Neural progenitor cell (in vitro differentiated cells): ENCODE results near the gene INSYN2A. TPM values are rescaled to one million over a fixed set of nuclear protein-coding genes. Genes with fewer than 3 reads are reported as not detected.

ENCODE experiments used
- DNase-seq: peaks from one replicate; pipeline ENCODE4 v3.0.0-alpha.2; 2016; ENCODE audit warnings: low spot score
- H2AFZ ChIP-seq: fragments of 200-600 bp; sonication (generic); replicated peaks from 2 replicates; pipeline ENCODE4 v1.6.1; 2016; ENCODE audit warnings: antibody characterized with exemption
- H3F3A ChIP-seq: fragments of 200-600 bp; sonication (generic); 2 replicates; pipeline ENCODE4 v1.6.1; 2016; ENCODE audit warnings: antibody characterized with exemption, low read depth
- H3K27ac ChIP-seq: fragments of 200-600 bp; sonication (generic); 2 replicates; pipeline ENCODE4 v1.5.1; 2016; ENCODE audit warnings: mild to moderate bottlenecking
- H3K27me3 ChIP-seq: fragments of 200-600 bp; sonication (generic); 2 replicates; pipeline ENCODE4 v1.6.1; 2016; ENCODE audit warnings: mild to moderate bottlenecking, moderate library complexity
- H3K36me3 ChIP-seq: fragments of 200-600 bp; sonication (generic); 2 replicates; pipeline ENCODE4 v1.5.1; 2016
- H3K4me1 ChIP-seq: fragments of 200-600 bp; sonication (generic); 2 replicates; pipeline ENCODE4 v1.6.1; 2016; ENCODE audit warnings: mixed run types
- H3K4me2 ChIP-seq: fragments of 200-600 bp; sonication (generic); 2 replicates; pipeline ENCODE4 v1.6.1; 2016
- H3K4me3 ChIP-seq: fragments of 200-600 bp; sonication (generic); 2 replicates; pipeline ENCODE4 v1.5.1; 2016
- H3K79me2 ChIP-seq: fragments of 200-600 bp; sonication (generic); 2 replicates; pipeline ENCODE4 v1.6.1; 2016; ENCODE audit warnings: low read depth
- H3K9ac ChIP-seq: fragments of 200-600 bp; sonication (generic); 2 replicates; pipeline ENCODE4 v1.6.1; 2016
- H3K9me3 ChIP-seq: fragments of 200-600 bp; sonication (generic); 2 replicates; pipeline ENCODE4 v1.5.1; 2016; ENCODE audit warnings: low read depth
- H4K20me1 ChIP-seq: fragments of 200-600 bp; sonication (generic); 2 replicates; pipeline ENCODE4 v1.6.1; 2016; ENCODE audit warnings: low read depth
- H3K27ac Mint-ChIP-seq: 3 replicates; pipeline ENCODE4 v1.8.0; 2021; ENCODE audit warnings: mixed read lengths
- H3K27me3 Mint-ChIP-seq: 2 replicates; pipeline ENCODE4 v1.8.0; 2022; ENCODE audit warnings: low read depth, mild to moderate bottlenecking, inconsistent platforms, moderate library complexity, mixed read lengths; ENCODE audit not compliant: insufficient read depth
- H3K36me3 Mint-ChIP-seq: 3 replicates; pipeline ENCODE4 v1.8.0; 2021; ENCODE audit warnings: mixed read lengths
- H3K4me1 Mint-ChIP-seq: 3 replicates; pipeline ENCODE4 v1.8.0; 2021; ENCODE audit warnings: mixed read lengths
- H3K4me3 Mint-ChIP-seq: 3 replicates; pipeline ENCODE4 v1.8.0; 2021; ENCODE audit warnings: mild to moderate bottlenecking, moderate library complexity, mixed read lengths
- H3K9me3 Mint-ChIP-seq: 3 replicates; pipeline ENCODE4 v1.8.0; 2020; ENCODE audit warnings: mixed read lengths
- EZH2 ChIP-seq: fragments of 200-600 bp; sonication (generic); IDR thresholded peaks from 2 replicates; pipeline ENCODE4 v1.6.1; 2017; ENCODE audit warnings: antibody characterized with exemption, mild to moderate bottlenecking, moderate library complexity
- EZH2phosphoT487 ChIP-seq: fragments of 200-600 bp; sonication (generic); IDR thresholded peaks from 2 replicates; pipeline ENCODE4 v1.6.1; 2017; ENCODE audit warnings: antibody characterized with exemption
- total RNA-seq: library from RNA; depleted of rRNA; stranded (reverse); fragments of >200 nt; gene quantifications from 2 replicates; pipeline ENCODE4 v1.2.3, GENCODE V29; 2015; ENCODE audit warnings: low replicate concordance
- TF ChIP-seq, protein P1 (sequence below): fragments of 200-600 bp; sonication (generic); IDR thresholded peaks from 2 replicates; pipeline ENCODE4 v1.5.1; 2017; ENCODE audit warnings: antibody characterized with exemption, mild to moderate bottlenecking

INSYN2A gene
- total RNA-seq, 1 donor from 2014 or later: not detected

DNA sequence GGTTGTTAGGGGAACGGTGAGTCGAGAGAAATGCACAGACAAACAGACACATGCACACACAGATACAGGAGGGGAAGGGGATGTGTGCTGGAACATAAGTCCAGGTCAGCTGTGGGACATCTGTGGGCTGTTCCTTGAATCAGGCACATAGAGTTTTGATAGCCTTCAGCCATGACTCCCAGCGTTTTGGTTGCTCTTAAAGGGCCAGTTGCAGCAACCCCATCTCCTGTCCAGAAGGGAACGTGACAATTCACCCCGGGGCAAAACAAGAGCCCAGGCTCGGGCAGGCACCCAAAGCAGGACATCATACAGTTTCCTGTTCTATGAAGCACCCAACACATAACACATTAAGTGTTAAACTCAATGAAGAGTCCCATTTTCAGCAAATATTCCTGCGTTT lies 9.6 kb downstream of the INSYN2A start:
- no peaks in the 10 kb centered on the region for H3F3A ChIP-seq
- H3K4me2 ChIP-seq: no peak overlapping the region
- no peaks in the 10 kb centered on the region for H3K36me3 ChIP-seq
- DNase-seq: no peak
- H3K4me3 Mint-ChIP-seq: no peak overlapping the region
- H3K27me3 ChIP-seq: peaks cover 2% of the 10 kb centered on the region
- H3K27ac Mint-ChIP-seq: no peak overlapping the region
- peaks cover 15% of the 10 kb centered on the region for H4K20me1 ChIP-seq
- H2AFZ ChIP-seq: no peak overlapping the region
- H3K36me3 Mint-ChIP-seq: peaks cover 3% of the 10 kb centered on the region
- H3K9ac ChIP-seq: no peak overlapping the region
- H3K79me2 ChIP-seq: no peaks in the 10 kb centered on the region
- H3K4me3 ChIP-seq: no peak overlapping the region
- TF ChIP-seq EZH2 (no peak), EZH2phosphoT487 (no peak)
- TF ChIP-seq, protein P1, sequence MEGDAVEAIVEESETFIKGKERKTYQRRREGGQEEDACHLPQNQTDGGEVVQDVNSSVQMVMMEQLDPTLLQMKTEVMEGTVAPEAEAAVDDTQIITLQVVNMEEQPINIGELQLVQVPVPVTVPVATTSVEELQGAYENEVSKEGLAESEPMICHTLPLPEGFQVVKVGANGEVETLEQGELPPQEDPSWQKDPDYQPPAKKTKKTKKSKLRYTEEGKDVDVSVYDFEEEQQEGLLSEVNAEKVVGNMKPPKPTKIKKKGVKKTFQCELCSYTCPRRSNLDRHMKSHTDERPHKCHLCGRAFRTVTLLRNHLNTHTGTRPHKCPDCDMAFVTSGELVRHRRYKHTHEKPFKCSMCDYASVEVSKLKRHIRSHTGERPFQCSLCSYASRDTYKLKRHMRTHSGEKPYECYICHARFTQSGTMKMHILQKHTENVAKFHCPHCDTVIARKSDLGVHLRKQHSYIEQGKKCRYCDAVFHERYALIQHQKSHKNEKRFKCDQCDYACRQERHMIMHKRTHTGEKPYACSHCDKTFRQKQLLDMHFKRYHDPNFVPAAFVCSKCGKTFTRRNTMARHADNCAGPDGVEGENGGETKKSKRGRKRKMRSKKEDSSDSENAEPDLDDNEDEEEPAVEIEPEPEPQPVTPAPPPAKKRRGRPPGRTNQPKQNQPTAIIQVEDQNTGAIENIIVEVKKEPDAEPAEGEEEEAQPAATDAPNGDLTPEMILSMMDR: no peak
- no peaks in the 10 kb centered on the region for H3K9me3 ChIP-seq
- peaks cover 4% of the 10 kb centered on the region for H3K27me3 Mint-ChIP-seq
- H3K4me1 Mint-ChIP-seq: no peaks in the 10 kb centered on the region
- H3K27ac ChIP-seq: no peak overlapping the region
- H3K9me3 Mint-ChIP-seq: no peaks in the 10 kb centered on the region
- H3K4me1 ChIP-seq: peaks cover 7% of the 10 kb centered on the region

DNA sequence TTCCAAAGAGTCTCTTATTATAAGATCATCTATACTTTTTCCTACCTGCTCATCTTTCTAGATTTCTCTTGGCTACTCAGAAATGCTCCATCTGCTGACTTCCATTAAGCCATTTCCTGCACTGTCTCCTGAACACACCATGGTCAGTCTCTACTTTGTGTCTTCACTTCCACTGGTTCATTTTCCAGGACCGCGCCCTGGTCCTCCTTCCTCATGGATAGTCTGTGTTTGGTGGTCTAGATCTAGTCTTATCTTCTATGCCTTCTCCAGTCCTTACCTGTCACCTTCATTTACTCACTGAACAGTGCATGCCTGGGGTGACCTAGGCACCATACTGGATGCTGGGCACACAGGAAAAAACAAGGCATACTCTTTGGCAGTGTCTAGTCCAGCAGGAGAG lies 11.8 kb downstream of the INSYN2A start:
- Histone ChIP-seq H3K9ac (no peak overlapping the region), H3K4me2 (no peak overlapping the region), H4K20me1 (no peaks in the 10 kb centered on the region), H3K27me3 (no peaks in the 10 kb centered on the region), H3K27ac (no peak overlapping the region), H3K36me3 (no peaks in the 10 kb centered on the region), H3K4me1 (peaks cover 10% of the 10 kb centered on the region), H2AFZ (no peak overlapping the region), H3F3A (no peaks in the 10 kb centered on the region), H3K9me3 (no peaks in the 10 kb centered on the region), H3K79me2 (no peaks in the 10 kb centered on the region), H3K4me3 (no peak overlapping the region)
- peaks cover 4% of the 10 kb centered on the region for H3K27me3 Mint-ChIP-seq
- H3K36me3 Mint-ChIP-seq: peaks cover 3% of the 10 kb centered on the region
- DNase-seq: no peak
- TF ChIP-seq EZH2phosphoT487: no peak
- TF ChIP-seq EZH2: no peak
- TF ChIP-seq, protein P1: no peak
- no peaks in the 10 kb centered on the region for H3K9me3 Mint-ChIP-seq
- no peak overlapping the region for H3K4me3 Mint-ChIP-seq
- no peak overlapping the region for H3K27ac Mint-ChIP-seq
- no peaks in the 10 kb centered on the region for H3K4me1 Mint-ChIP-seq

DNA sequence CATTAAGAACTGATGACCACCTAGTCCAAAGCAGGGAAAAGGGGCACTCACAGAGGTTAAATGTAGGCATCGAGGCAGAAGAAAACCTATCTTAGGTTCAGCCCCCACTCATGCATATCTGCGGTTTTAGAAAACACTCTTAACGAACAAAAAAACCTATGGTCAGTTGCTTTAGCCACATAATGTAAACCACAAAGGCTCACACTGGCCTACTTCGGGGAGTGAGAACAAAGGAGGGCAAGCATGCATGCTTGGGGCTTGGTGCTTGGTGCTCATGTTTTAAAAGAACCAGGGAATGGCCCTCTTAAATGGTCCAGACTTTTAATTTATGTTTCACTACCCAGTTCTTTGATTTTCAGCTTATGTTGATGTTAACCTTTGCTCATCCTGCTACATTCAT lies 14.2 kb downstream of the INSYN2A start:
- H3K4me1 Mint-ChIP-seq: no peaks in the 10 kb centered on the region
- Histone ChIP-seq H3K4me3 (no peak overlapping the region), H3K9ac (no peak overlapping the region), H3K36me3 (no peaks in the 10 kb centered on the region), H2AFZ (no peak overlapping the region), H3K4me1 (peaks cover 10% of the 10 kb centered on the region), H3K9me3 (no peaks in the 10 kb centered on the region), H3F3A (no peaks in the 10 kb centered on the region), H3K4me2 (no peak overlapping the region), H3K27ac (no peak overlapping the region), H4K20me1 (no peaks in the 10 kb centered on the region), H3K27me3 (no peaks in the 10 kb centered on the region), H3K79me2 (no peaks in the 10 kb centered on the region)
- DNase-seq: no peak
- no peaks in the 10 kb centered on the region for H3K9me3 Mint-ChIP-seq
- TF ChIP-seq EZH2phosphoT487 (no peak), EZH2 (no peak)
- TF ChIP-seq, protein P1: no peak
- no peak overlapping the region for H3K27ac Mint-ChIP-seq
- peaks cover 4% of the 10 kb centered on the region for H3K27me3 Mint-ChIP-seq
- no peak overlapping the region for H3K4me3 Mint-ChIP-seq
- H3K36me3 Mint-ChIP-seq: peaks cover 5% of the 10 kb centered on the region
